Hematopoietic multipotent progenitor cell treated with erythropoietin and hydrocortisone succinate and interleukin-3 and kit ligand, for 4 days (in vitro differentiated cells): ENCODE results near the gene EIF5.

Experiments used
- DNase-seq: peaks from one replicate; pipeline ENCODE4 v3.0.0-alpha.2; 2015

Gene EIF5

DNA sequence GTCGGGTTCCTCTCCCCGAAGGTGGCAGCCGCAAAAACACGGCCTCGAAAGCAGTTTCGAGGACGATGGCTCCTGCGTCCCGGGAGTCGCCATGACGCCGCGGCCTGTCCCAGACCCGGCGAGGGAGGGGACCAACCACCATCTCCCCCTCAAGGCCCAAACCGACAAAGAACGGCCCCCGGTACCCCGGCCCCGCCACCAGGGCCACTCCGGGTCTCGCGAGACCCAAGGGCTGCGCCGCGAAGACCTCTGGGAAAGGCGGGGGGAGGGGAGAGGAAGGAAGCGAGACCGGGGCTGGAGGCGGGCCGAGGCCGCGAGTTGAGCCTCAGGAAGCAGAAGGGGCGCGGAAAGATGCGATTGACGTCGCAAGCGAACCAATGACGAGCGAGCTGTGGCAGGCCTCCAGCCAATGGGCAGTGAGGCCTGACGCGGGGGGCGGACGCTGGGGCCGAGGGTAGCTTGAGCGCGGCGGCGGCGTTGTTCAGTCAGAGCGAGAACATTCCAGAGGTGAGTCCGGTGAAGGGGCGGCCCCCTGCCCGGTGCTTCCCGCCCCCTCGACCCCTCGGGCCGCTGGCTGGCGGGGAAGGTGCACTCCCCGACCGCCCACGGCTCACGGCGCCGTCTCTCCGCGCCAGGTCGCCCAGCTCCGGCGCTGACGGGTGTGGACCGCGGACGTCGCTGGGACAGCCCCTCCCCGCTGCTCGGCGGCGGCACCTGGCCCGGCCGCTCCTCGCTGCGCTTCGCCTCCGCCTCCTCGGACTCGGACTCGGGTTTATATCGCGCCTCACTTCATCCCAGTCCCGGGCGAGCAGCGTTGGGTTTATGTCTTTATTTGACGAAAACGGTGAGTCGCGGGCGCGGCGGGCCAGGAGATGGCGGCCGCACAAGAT lies at the start of gene EIF5:
EIF5 (plus strand) TSS at position 484 of the 890 bp plus-strand sequence. CDS start 1,624 bp downstream, outside the sequence.
- DNase-seq = peak; percentile 100

DNA sequence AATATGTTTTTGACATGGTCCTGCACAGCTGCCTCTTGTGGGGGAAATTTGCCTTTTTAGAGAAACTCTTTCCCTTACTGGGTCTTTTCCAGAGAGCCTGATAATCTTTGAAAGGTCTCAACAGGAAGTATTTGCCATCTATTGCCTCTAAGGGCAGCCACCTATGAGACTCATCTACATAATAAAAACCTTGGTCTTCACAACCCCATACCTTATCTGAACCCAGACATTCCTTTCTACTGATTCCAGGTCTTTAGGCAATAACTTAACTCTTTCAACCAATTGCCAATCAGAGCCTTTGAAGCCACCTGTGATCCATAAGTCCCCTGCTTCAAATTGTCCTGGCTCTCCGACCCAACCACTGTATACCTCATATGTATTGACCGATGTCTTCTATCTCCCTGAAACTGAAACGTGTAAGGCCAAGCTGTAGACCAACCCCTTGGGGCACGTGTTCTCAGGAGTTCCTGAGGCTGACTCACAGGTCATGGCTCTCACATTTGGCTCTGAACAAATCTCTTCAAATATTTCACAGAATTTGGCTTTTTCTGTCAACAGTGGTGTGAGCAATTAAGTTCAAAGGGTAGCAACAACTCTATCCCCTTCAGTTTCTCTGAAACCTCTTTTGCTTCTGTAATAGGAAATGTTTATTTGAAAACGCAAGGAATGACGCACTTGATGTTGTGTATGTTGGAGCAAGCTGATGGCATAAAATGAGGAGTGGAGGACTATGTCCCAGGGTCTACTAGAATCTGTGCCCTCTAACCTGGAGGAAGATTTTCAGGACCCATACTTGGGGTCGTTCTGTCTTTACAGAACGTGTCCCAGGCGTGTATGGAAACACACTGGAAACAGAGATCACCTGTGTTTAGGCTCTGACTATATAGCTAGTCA lies 49.2 kb upstream of the EIF5 start:
- no peak for DNase-seq

DNA sequence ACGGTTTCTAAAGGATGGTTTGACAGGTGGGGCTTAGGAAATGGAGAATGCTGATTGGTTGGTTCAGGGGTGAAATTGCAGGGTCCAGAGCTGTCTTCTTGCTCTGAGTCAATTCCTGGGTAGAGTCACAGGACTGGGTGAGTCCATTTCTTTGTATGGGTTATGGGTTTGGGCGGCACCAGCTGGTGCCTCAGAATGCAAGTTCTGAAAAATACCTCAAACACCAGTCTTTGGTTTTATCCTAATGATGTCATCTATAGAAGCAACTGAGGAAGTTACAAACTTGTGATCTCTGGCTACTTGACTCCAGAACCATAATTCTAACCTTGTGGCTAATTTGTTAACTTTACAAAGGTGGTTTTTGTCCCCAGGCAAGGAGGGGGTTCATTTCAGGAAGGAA lies 47.6 kb upstream of the EIF5 start:
- DNase-seq = no peak

DNA sequence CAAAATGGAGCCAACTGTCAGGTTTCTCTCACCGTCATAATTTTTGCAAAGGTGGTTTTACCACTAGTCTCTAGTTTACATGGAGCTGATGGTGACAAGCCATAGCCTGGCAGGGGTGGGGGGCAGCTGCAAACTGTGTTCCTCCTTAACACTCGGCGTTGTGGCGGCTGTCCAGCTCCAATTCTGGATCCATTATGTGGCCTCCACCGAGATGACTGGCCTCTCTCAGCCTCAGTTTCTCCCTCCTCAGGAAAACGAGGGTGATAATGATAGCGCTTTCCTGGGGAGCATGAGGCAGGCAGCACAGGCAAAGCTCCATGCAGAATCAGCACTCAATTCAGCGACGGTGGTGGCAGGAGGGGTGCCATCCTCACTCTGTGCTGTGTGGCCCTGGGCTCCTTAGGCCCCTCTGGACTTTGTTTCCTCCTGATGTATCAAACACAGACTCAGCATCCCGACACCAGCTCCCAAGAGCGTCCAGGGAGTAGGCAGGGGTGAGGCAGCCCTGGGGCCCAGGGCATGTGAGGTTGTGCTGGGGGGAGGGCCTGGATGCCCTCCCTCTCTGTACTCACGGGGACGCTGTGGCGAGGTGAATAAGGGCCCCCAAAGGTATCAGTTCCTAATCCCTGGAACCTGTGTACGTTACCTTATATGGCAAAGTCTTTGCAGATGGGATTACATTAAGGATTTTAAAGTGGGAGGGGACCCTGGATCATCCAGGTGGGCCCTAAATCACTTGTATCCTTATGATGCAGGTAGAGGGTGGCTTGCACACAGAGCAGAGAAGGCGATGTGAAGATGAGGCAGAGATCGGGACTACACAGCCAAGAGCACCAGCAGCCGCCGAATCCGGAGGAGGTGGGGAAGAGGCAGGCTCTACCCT lies 46.8 kb upstream of the EIF5 start:
- no peak for DNase-seq

DNA sequence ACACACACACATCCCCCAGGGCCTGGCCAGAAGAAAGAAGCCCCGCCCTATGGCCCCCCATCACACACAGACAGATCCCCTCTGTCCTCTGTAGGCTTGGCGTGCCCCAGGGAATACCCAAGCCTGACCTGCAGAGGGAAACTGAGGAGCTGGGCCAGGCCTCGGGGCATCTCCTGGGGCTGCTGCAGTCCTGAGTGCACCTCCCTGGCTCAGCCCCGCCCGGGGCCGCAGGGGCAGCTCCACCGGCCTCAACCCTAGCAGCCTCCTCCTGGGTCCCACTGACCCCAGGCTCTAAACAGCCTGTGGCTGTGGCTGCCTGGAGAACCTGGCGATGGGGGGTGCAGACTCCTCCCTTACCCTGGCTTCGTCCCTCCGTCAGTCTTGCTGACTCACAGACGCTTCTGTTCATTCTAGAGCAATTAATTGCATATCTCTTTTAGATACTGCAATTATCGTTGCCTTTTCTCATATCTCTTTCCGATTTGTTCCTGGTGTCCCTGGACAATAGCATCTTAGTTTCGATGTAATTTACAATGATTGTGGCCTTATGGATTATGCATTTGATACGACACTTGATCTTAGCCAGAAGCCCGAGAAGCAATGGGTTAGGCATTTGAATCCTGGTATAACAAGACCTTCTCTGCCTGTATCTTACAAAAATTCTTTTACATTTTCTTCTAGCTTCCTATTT lies 45.8 kb upstream of the EIF5 start:
- no peak for DNase-seq

DNA sequence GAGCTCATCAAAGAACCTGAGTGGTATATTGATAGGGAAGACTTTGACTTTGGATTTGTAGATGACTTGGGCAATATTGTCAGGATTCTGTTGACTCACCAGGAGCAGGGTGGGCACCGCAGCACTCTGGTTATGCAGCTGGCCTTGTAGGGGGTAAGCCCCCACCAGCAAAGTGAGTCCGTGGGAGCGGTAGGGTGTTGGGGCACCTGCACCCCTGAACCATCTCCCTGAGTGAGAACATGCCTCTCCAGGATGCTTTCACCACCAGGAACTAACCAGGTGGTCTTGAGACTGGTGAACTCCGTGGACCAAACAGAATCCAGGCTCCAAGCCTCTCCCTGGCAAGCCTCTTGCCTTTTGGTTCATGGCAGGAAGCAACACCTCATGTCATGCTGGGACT lies 44.0 kb upstream of the EIF5 start:
- no peak for DNase-seq

DNA sequence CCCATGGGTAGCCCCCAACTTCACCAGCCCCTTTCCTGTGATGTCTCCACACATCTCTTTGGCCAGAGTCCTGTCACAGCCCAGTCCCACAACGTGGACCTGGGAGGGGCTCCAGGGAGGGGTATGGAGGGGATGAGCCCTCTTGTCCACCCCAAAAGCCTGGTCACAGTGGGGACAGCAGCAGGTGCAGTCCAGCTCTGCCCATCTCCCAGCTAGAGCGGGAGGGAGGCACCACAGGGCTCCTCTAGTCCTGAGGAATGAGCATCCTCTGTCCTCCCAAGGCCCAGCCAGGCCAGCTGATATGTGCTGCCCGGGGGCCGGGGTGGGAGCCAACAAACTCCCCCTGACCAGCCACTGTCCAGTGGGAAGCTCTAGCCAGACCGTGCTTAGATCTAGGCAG lies 43.5 kb upstream of the EIF5 start:
- DNase-seq = no peak

DNA sequence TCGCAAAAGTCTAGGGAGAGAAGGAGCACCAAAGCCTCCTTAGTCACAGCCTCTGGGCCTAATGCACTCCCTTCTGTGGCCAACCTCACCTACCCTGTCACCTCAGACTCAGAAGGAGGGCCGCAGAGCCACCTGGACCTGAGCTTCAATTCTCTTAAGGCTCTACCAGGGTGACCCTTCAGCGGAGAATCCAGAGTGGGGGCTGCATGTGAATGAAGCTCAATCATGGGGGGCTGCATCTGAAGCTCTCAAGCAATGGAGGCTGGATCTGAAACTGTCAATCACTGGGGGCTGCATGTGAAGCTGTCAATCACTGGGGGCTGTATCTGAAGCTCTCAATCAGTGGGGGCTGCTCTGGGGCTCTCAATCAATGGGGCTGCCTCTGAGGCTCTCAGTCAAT lies 43.1 kb upstream of the EIF5 start:
- no peak for DNase-seq

DNA sequence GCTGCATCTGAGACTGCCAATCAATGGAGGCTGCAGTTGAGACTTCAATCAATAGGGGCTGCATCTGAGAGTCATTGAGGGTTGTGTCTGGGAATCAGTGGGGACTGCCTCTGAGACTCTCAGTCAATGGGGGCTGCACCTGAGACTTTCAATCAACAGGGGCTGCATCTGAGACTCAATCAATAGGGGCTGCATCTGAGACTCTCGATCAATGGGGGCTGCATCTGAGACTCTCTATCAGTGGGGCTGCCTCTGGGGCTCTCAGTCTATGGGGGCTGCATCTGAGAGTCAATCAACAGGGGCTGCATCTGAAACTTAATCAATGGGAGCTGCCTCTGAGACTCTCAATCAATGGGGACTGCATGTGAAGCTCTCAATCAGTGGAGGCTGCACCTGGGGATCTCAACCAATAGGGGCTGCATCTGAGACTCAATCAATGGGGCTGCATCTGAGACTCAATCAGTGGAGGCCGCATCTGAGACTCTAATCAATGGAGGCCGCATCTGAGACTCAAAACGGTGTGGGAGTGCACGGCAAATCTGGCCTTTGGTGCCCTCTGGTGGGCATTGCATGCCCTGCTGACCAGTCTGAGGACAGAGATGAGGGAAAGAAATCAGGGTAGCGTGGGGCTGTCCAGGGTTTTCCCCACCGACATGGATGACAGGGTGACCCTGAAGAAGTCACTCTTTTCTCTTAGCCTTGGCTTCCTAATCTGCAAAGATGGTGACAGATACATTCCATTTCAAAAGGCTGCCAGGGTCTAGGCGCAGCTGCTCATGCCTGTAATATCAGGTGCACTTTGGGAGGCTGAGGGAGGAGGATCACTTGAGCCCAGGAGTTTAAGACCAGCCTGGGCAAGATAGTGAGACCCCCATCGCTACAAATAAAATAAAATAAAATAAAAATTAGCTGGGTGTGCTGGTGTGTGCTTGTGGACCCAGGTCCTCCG lies 41.3 kb upstream of the EIF5 start:
- DNase-seq = peak; percentile 86

DNA sequence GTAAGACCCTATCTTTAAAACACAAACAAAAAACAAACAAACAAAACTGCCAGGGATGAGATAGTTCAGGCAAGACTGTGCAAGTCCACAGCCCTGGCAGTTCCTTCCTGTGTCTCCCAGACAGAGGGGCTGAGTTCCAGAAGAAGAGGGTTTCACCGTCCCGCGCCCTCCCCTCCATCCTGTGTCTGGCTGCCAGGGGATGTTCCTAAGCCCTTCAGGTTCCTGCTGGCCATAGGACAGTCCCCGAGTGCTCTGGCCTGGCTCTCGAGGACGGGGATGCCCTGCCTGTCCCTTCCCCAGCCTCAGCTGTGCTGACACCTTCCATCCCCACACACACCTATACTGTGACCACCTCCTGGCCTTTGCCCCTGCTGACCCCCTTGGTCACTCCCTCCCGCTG lies 40.6 kb upstream of the EIF5 start:
- DNase-seq = no peak

DNA sequence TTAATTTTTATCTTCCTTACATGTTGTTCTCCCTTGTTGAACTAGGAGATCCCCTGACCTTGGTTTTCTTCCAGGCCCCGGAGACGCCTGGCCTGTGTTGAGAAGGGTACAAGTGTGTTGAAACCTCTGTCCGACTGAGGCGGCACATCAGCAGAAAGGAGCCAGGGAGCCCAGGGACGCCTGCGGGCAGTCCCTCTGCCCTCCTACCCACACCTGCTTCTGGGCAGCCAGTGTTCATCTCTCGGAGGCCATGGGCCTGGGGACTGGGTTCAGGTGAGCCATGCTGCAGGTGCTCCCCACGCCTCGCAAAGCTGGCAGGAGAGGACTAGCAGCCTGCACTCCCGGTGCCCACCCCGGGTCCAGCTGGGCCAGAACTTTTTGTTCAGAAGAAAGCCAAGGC lies 39.9 kb upstream of the EIF5 start:
- DNase-seq = no peak

DNA sequence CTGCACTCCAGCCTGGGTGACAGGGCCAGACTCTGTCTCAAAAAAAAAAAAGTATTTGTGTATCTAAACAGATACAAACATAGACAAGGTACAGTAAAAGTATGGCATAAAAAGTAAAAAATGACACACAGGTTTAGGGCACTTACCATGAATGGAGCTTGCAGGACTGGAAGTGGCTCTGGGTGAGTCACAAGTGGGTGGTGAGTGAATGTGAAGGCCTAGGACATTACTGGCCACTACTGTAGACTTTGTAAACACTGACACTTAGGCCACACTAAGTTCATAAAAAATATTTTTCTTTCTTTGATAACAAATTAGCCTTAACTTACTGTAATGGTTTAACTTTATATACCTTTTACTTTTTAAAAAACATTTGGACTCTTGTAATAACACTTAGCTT lies 38.0 kb upstream of the EIF5 start:
- no peak for DNase-seq

DNA sequence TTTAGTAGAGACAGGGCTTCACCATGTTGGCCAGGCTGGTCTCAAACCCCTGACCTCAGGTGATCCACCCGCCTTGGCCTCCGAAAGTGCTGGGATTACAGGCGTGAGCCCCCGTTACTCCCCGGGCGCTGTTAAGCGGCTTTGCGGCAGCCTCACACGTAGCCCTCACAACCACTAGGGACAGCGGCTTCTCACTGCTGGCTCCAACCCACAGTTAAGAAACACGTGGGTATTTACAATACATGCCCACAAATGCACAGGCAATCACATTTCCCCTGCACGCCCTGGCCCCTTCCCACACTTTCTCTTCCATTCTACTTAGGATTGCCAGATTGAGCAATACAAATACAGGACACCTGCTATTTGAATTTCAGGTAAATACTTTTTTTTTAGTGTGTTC lies 37.0 kb upstream of the EIF5 start:
- DNase-seq = peak; percentile 63

DNA sequence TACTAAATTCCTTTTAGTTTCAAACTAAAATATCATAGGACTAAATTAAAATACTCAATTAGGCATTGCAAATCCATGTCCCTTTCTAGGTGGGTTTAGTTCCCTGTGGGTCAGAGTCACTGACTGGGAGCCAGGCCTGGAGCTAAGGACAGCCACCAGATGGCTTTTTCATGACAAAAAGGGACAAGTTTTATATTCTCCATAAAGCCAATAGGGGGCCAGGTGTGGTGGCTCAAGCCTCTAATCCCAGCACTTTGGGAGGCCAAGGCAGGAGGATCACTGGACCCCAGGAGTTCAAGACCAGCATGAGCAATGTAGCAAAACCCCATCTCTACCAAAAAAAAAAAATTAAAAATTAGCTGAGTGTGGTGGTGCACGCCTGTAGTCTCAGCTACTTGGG lies 35.4 kb upstream of the EIF5 start:
- DNase-seq = peak; percentile 55

DNA sequence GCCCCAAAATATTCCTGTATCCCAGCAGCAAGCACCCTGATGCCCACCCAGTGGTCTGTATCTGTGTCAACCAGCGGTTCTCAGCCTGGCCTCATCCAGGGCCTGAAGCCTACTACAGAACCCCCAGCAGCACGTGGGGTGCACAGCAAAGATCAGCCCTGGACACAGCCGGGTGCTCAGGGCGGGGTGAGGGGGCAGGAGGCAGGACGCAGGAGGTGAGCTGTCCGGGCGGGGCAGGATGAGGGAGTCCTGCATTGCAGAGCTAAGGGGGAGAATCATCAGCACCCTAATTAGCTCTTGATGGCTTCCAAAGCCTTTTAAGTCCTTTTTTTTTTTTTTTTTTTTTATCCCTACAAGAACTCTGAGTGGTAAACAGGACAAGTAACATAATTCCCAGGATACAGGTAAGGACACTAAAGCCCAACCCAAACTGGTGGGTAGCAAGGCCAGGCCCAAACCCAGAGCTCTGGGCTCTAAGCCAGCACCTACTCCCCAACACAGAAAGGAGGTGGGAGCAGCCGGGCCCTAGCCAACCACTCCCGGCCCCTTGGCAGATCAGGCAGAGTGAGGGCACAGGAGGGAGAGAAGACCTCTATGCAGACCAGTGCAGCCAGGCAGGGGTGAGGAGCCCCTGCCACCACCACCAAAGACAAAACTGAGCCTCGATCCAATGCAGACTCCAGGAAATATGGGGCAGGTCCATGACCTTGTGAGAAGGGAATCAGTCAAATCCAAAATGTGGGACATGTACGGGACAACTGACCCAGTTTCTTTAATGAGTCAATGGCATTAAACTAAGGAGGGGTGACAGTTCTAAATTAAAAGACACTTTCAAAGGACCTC lies 32.3 kb upstream of the EIF5 start:
- no peak for DNase-seq

DNA sequence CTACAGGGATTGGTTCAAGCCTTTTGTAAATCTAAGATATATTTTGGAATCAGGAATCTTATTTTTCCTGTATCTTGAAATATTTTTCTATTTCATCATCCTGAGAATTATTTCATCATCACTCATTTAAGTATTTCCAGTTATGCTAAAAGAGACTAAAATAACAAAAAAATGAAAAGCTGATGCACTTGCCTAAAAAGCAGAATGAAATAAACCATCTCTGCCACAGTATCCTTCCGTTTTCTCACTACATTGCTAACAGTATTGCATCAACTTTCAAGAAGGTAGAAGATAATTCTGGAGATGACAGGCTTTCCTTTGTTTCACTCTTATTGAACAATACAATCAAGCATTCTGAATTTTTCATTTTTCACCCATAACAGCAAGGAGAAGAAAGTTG lies 31.1 kb upstream of the EIF5 start:
- no peak for DNase-seq

DNA sequence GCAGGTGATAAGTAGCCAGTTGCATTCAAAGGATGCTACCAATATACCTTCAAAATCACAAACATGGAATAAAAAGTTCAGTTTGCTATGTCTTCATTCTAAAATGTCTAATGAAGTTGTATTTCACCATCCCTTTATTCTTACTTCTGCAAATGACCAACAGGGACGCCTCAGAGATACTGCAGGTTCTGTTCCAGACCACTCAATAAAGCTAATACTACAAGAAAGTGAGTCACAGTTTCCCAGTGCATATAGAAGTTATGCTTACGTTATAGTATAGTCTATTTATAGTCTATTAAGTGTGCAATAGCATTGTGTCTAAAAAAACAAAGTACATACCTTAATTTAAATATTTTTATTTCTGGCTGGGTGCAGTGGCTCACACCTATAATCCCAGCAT lies 29.3 kb upstream of the EIF5 start:
- no peak for DNase-seq

DNA sequence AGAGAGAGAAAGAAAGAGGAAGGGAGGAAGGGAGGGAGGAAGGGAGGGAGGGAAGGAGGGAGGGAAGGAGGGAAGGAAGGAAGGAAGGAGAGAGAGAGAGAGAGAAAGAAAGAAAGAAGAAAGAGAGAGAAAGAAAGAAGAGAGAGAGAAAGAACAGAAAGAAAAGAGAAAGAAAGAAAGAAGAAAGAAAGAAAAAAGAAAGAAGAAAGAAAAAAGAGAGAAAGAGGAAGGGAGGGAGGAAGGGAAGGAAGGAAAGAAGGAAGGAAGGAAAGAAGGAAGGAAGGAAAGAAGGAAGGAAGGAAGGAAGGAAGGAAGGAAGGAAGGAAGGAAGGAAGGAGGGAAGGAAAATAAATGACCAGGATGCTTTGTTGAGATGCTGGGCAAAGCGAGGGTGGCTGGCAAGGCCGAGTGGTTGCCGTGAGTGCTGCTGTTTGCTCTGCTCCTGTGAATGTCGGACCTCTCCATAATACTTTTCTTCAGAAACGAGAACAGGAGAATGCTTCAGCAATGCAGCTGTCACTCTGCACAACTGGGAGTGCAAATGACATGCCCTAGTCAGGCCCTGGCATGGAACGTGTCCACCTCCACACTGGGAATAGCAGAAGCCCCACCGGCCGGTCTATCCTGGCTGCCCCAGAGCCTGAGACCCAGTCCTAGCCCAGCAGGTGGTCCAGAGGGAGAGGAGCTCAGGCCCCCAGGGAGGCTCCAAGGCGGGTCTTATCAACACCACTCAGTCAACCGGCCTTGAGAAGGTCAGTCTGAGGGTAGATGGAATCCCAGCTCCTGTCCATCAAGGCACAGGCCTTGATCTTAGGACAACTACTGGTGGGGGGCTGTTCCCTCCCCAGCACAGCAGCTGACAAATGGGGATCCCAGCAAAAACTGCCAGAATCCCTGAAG lies 25.1 kb upstream of the EIF5 start:
- no peak for DNase-seq

DNA sequence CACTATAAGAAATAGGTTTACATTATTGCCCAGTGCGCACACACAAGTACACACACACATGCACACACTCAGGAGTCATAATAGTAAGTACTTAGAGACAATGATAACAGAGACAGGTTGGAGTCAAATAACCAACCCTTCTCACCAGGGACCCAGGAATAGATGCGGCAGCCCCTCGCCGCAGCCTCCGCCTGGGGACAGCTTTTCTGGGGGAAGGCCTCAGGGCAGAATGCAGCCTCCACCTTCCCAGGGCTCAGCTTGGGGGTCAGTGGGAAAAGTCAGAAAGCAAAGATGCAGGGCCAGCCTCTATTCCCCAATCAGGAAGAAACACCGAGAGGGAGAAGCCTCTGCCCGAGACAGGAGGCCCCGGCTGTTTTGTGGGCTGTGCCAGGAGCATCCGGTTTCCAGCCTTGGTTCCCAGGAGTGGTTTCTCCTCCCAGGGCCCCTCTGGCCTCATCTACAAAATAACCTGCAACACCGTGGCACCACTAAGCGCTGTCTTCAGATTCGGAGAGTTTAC lies 23.4 kb upstream of the EIF5 start:
- no peak for DNase-seq
